IMR-90 (cell line): ENCODE measurements around the gene NDUFA6.

Experiments
- CTCF ChIP-seq: conservative IDR thresholded peaks from 2 replicates; pipeline ENCODE4 v1.5.1; 2012; ENCODE audit warnings: mild to moderate bottlenecking, low read depth, low read length, improper control_type of control experiment
- MAFK ChIP-seq: IDR thresholded peaks from 2 replicates; pipeline ENCODE4 v1.6.1; 2012; ENCODE audit warnings: low read depth, low read length, improper control_type of control experiment
- SMC3 ChIP-seq: fragments of 150-350 bp; IDR thresholded peaks from 2 replicates; pipeline ENCODE4 v1.6.1; 2016; ENCODE audit warnings: low read depth, mild to moderate bottlenecking, antibody characterized with exemption, low read length, moderate library complexity
- TF ChIP-seq, protein P1 (sequence below): fragments of 150-350 bp; IDR thresholded peaks from 2 replicates; pipeline ENCODE4 v1.6.1; 2017; ENCODE audit warnings: mild to moderate bottlenecking, antibody characterized with exemption, low read length, low read depth

GRCh38 chr22:42138122-42138770, 47.7 kb upstream of the NDUFA6 start:
- TF ChIP-seq MAFK (no peak), CTCF (no peak), SMC3 (no peak)
- TF ChIP-seq, protein P1, sequence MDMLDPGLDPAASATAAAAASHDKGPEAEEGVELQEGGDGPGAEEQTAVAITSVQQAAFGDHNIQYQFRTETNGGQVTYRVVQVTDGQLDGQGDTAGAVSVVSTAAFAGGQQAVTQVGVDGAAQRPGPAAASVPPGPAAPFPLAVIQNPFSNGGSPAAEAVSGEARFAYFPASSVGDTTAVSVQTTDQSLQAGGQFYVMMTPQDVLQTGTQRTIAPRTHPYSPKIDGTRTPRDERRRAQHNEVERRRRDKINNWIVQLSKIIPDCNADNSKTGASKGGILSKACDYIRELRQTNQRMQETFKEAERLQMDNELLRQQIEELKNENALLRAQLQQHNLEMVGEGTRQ, result no peak
